Measurements from ENCODE around the gene PRR12.
"Not testable (repeated sequence)": the region's sequence is repeated elsewhere in the genome, so short reads cannot be mapped to it uniquely, and the experiment has no call there.

PRR12 gene

DNA sequence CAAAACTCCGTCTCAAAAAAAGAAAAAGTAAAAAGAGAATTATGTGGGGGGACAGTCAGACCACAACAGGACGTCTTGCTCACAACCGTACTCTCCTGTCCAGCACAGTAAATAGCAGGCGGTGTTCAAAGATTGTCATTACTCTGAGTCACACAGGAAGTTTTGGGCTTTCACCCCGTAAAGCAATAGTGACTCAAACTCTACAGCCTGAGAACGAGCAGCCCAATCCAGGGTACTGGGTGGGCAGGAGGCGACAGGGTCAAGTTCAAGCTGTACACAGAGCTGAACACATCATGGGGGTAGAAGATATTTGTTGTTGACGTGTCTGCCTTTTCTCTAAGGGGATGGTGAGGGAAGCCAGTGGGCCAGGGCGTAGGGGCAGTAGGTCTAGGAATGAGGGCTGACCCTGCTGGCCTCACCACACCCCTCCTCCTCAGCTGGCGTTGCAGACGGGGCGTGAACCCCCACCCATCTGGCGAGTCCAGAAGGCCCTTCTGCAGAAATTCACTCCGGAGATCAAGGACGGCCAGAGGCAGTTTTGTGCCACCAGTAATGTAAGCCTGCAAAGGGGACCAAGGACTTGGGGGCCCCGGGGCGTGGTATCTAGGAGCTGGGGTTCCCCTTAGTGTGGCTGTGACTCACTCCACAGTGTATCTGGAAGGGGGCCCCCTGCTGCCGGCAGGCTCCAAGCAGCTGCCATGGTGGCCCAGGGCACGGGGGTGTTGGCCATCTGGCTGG is 23.3 kb downstream of the PRR12 start:
- Histone ChIP-seq H3K9me3 (ENCODE audit: insufficient read depth, low read depth, low read length) (no peaks in the 10 kb centered on the region), H3K4me1 (ENCODE audit: insufficient read depth, low read length) (no peaks in the 10 kb centered on the region), H3K9ac (ENCODE audit: low read depth, low read length) (no peak overlapping the region), H3K4me3 (ENCODE audit: low read length) (no peak overlapping the region), H3K36me3 (ENCODE audit: insufficient read depth, low read depth, low read length) (peaks cover 87% of the 10 kb centered on the region), H3K27ac (ENCODE audit: low read length) (no peak overlapping the region), H3K27me3 (ENCODE audit: insufficient read depth, low read length) (no peaks in the 10 kb centered on the region)

DNA sequence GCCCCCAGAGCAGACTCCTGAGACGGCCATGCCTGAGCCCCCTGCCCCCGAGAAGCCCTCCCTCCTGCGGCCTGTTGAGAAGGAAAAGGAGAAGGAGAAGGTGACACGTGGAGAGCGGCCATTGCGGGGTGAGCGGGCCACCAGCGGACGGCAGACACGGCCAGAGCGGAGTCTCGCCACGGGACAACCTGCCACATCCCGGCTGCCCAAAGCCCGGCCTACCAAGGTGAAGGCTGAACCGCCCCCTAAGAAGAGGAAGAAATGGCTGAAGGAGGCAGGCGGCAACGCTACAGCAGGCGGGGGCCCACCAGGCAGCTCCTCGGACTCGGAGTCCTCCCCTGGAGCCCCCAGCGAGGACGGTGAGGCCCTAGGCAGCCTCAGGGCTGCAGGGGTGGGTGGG is 24.9 kb downstream of the PRR12 start:
- Histone ChIP-seq H3K9me3 (ENCODE audit: insufficient read depth, low read depth, low read length) (no peaks in the 10 kb centered on the region), H3K9ac (ENCODE audit: low read depth, low read length) (no peak overlapping the region), H3K27me3 (ENCODE audit: insufficient read depth, low read length) (no peaks in the 10 kb centered on the region), H3K27ac (ENCODE audit: low read length) (no peak overlapping the region), H3K4me1 (ENCODE audit: insufficient read depth, low read length) (no peaks in the 10 kb centered on the region), H3K4me3 (ENCODE audit: low read length) (no peak overlapping the region), H3K36me3 (ENCODE audit: insufficient read depth, low read depth, low read length) (peaks cover 90% of the 10 kb centered on the region)

DNA sequence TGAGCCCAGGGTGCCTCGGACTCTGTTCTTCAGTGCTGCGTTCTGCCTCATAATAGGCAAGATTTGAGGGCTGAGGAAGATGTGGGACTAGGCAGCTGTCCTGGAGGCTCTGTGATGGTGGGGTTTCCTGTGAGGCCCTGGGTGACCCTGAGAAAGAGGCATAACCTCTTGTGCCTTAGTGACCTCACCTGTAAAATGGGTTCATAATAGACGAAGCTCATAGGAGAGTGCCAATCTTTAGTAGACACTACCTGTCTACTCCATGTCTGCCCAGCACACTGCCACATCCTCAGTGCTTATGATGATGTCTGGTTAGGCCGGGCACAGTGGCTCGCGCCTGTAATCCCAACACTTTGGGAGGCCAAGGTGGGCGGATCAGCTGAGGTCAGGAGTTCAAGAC is 25.6 kb downstream of the PRR12 start:
- Histone ChIP-seq H3K4me1 (ENCODE audit: insufficient read depth, low read length) (no peaks in the 10 kb centered on the region), H3K27ac (ENCODE audit: low read length) (no peak overlapping the region), H3K27me3 (ENCODE audit: insufficient read depth, low read length) (no peaks in the 10 kb centered on the region), H3K9me3 (ENCODE audit: insufficient read depth, low read depth, low read length) (no peaks in the 10 kb centered on the region), H3K4me3 (ENCODE audit: low read length) (no peak overlapping the region), H3K9ac (ENCODE audit: low read depth, low read length) (no peak overlapping the region), H3K36me3 (ENCODE audit: insufficient read depth, low read depth, low read length) (peaks cover 89% of the 10 kb centered on the region)

DNA sequence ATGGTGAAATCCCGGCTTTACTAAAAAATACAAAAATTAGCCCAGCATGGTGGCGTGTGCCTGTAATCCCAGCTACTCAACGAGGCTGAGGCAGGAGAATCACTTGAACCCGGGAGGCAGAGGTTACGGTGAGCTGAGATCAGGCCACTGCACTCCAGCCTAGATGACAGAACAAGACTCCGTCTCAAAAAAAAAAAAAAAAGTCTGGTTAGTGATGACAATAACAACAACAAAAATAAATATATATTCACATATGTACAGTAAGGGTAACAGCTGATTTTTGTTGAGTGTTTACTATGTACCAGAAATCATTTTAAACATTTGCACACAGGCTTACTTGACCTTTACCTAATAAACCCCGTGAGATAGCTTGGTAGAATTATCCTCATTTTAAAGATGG is 26.0 kb downstream of the PRR12 start:
- H3K36me3 ChIP-seq (ENCODE audit: insufficient read depth, low read depth, low read length), result peaks cover 93% of the 10 kb centered on the region
- H3K9me3 ChIP-seq (ENCODE audit: insufficient read depth, low read depth, low read length), result no peaks in the 10 kb centered on the region
- H3K4me1 ChIP-seq (ENCODE audit: insufficient read depth, low read length), result no peaks in the 10 kb centered on the region
- H3K27me3 ChIP-seq (ENCODE audit: insufficient read depth, low read length), result no peaks in the 10 kb centered on the region
- H3K4me3 ChIP-seq (ENCODE audit: low read length), result no peak overlapping the region
- no peak overlapping the region for H3K9ac ChIP-seq (ENCODE audit: low read depth, low read length)
- no peak overlapping the region for H3K27ac ChIP-seq (ENCODE audit: low read length)

DNA sequence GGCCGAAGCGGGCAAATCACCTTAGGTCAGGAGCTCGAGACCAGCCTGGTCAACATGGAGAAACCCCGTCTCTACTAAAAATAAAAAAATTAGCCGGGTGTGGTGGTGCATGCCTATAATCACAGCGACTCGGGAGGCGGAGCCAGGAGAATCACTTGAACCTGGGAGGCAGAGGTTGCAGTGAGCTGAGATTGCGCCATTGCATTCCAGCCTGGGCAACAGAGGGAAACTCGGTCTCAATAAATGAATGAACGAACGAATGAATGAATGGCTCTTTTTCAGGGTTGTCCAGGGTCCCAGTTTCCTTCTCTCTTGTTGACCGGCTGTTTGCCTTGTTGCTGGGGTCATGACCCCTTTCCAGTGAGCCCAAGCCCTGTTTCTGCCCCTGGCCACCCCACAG is 26.9 kb downstream of the PRR12 start:
- not testable (repeated sequence) for H3K27ac ChIP-seq (ENCODE audit: low read length); H3K9ac ChIP-seq (ENCODE audit: low read depth, low read length); H3K4me3 ChIP-seq (ENCODE audit: low read length); H3K9me3 ChIP-seq (ENCODE audit: insufficient read depth, low read depth, low read length); H3K4me1 ChIP-seq (ENCODE audit: insufficient read depth, low read length); H3K27me3 ChIP-seq (ENCODE audit: insufficient read depth, low read length)
- H3K36me3 ChIP-seq (ENCODE audit: insufficient read depth, low read depth, low read length), result peaks cover 87% of the 10 kb centered on the region

DNA sequence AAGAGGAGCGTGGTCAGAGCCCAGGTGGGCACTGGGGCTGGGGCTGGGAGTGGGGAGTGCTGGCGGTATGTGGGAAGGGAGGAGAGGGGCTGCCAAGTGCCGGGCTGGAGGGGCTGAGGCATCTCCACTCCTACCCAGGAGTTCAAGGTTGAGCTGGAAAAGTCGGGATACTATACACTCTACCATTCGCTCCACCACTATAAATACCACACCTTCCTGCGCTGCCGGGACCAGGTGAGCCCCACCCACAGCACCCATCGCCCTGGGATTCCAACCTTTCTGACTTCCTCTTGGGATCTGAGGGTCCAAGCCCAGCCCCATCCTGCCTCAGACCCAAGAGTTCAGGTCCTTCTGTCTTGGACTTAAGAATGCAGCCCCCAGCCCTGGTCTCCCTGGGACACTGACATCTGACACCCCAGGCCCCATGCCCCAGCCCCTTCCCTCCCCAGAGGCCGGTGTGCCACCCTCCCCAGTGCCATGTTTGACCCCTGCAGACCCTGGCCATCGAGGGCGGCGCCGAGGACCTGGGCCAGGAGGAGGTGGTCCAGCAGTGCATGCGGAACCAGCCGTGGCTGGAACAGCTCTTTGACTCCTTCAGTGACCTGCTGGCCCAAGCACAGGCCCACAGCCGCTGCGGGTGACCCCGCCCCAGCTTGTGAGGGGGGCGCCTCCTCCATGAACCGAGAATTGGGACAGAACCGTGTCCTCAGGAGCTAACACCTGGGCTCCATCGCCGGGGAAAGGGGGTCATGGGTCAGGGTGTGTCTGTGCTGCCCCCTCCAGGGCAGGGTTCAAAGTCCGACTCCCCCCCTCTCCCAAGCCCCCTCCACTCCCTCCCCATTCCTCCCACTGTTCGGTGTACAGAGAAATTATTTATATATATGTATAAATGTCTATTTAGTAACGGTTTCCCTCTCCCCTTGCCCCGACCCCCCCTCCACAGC is 34.3 kb downstream of the PRR12 start:
- Histone ChIP-seq H3K27ac (ENCODE audit: low read length) (no peak overlapping the region), H3K4me1 (ENCODE audit: insufficient read depth, low read length) (no peaks in the 10 kb centered on the region), H3K27me3 (ENCODE audit: insufficient read depth, low read length) (no peaks in the 10 kb centered on the region), H3K9me3 (ENCODE audit: insufficient read depth, low read depth, low read length) (no peaks in the 10 kb centered on the region), H3K4me3 (ENCODE audit: low read length) (no peak overlapping the region), H3K9ac (ENCODE audit: low read depth, low read length) (no peak overlapping the region), H3K36me3 (ENCODE audit: insufficient read depth, low read depth, low read length) (peaks cover 54% of the 10 kb centered on the region)

DNA sequence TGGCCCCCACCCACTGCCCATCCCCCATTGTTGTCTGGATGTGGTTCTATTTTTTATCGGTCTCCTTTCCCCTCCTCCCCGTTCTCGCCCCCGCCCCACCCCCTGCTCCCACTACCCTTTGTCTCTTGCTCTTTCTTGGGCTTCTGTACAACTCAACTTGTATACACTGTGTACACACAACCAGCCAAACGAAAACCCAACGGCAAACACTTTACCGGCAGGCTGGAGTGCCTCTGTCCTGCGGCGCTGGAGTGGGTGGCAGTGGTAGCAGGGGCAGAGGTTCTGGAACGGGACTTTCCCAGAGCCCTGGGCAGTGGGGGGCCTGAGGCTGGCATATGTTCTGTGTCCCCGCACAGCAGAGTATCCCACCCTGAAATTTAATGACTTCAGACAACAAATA is 35.2 kb downstream of the PRR12 start:
- no peak overlapping the region for H3K9ac ChIP-seq (ENCODE audit: low read depth, low read length)
- no peak overlapping the region for H3K4me3 ChIP-seq (ENCODE audit: low read length)
- H3K9me3 ChIP-seq (ENCODE audit: insufficient read depth, low read depth, low read length), result no peaks in the 10 kb centered on the region
- H3K27ac ChIP-seq (ENCODE audit: low read length), result no peak overlapping the region
- H3K27me3 ChIP-seq (ENCODE audit: insufficient read depth, low read length), result no peaks in the 10 kb centered on the region
- peaks cover 49% of the 10 kb centered on the region for H3K36me3 ChIP-seq (ENCODE audit: insufficient read depth, low read depth, low read length)
- H3K4me1 ChIP-seq (ENCODE audit: insufficient read depth, low read length), result no peaks in the 10 kb centered on the region

DNA sequence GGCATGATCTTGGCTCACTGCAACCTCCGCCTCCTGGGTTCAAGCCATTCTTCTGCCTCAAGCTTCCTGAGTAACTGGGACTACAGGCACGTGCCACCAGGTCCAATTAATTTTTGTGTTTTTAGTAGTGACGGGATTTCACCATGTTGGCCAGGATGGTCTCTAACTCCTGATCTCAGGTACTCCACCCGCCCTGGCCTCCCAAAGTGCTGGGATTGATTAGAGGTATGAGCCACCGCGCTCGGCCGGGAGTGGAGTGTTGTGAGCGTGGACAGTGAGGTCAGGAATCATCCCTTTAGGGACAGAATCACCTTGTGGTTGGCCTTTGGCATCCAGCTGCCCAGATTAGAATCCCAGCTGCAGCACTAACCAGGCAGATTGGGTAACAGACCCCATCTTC is 38.7 kb downstream of the PRR12 start:
- Histone ChIP-seq H3K9me3 (ENCODE audit: insufficient read depth, low read depth, low read length) (no peaks in the 10 kb centered on the region), H3K36me3 (ENCODE audit: insufficient read depth, low read depth, low read length) (peaks cover 28% of the 10 kb centered on the region), H3K27me3 (ENCODE audit: insufficient read depth, low read length) (no peaks in the 10 kb centered on the region), H3K27ac (ENCODE audit: low read length) (no peak overlapping the region), H3K4me1 (ENCODE audit: insufficient read depth, low read length) (no peaks in the 10 kb centered on the region), H3K4me3 (ENCODE audit: low read length) (no peak overlapping the region), H3K9ac (ENCODE audit: low read depth, low read length) (no peak overlapping the region)

DNA sequence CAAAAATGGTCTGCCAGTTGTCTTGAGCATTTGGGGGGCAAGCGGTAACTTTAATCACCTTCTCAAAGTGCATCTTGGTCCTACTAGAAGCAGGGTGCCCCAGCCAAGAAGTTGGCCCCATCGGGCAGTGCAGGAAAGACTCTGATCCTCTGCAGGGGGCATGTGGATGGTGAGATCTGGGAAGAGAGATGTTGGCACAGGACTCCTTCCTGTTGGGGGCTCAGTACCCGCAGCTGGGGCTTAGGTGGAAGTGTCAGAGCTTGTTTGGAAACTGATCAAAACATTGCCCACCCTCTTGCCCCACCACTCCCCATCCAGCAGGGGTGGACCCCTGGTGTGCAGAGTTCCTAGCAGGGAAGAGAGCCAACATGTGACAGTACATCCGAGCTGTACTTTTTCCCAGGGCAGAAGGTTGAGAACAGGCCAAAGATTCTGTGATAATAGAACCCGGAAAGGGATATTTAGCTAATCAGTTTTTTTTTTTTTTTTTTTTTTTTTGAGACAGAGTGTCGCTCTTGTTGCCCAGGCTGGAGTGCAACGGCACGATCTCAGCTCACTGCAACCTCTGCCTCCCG is 40.1 kb downstream of the PRR12 start:
- no peak overlapping the region for H3K27ac ChIP-seq (ENCODE audit: low read length)
- H3K9ac ChIP-seq (ENCODE audit: low read depth, low read length), result no peak overlapping the region
- H3K27me3 ChIP-seq (ENCODE audit: insufficient read depth, low read length), result no peaks in the 10 kb centered on the region
- no peaks in the 10 kb centered on the region for H3K4me1 ChIP-seq (ENCODE audit: insufficient read depth, low read length)
- no peak overlapping the region for H3K4me3 ChIP-seq (ENCODE audit: low read length)
- H3K9me3 ChIP-seq (ENCODE audit: insufficient read depth, low read depth, low read length), result no peaks in the 10 kb centered on the region
- H3K36me3 ChIP-seq (ENCODE audit: insufficient read depth, low read depth, low read length), result peaks cover 19% of the 10 kb centered on the region

DNA sequence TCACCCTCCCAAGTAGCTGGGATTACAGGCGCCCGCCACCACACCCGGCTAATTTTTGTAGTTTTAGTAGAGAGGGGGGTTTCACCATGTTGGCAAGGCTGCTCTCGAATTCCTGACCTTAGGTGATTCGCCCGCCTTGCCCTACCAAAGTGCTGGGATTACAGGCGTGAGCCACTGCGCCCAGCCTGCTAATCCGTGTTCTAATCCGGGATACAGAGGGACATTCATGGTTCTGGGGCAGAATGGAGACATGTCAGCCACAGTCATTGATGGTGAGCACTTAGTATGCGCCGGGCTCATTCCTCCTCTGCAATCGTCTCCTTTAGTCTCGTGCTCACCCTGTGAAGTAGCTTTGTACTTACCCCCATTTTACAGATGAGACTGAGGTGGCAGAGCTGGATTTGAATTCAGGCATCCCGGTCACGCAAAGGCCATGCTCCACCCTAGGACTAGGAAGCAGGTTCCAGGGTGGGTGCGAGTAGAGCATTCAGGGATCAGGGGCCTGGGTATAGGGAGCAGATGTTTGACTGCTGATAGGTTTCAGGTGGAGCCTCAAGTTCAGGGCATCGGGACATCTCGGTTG is 40.7 kb downstream of the PRR12 start:
- Histone ChIP-seq H3K27ac (ENCODE audit: low read length) (no peak overlapping the region), H3K36me3 (ENCODE audit: insufficient read depth, low read depth, low read length) (peaks cover 14% of the 10 kb centered on the region)

DNA sequence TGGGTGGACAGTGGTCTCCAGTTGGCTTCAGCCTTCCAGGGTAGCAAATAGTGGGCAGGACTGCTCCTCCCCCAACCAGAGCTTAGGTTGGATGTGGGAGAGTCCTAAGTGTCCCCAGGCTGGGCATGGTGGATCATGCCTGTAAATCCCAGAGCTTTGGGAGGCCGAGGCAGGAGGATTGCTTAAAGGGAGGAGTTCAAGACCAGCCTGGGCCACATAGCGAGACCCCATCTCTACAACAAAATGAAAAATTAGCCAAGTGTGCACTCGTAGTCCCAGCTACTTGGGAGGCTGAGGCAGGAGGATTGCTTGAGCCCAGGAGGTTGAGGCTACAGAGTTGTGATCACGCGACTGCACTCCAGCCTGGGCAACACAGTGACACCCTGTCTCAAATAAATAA is 41.6 kb downstream of the PRR12 start:
- no peak overlapping the region for H3K27ac ChIP-seq (ENCODE audit: low read length)
- H3K9me3 ChIP-seq (ENCODE audit: insufficient read depth, low read depth, low read length), result no peaks in the 10 kb centered on the region
- H3K27me3 ChIP-seq (ENCODE audit: insufficient read depth, low read length), result no peaks in the 10 kb centered on the region
- no peaks in the 10 kb centered on the region for H3K4me1 ChIP-seq (ENCODE audit: insufficient read depth, low read length)
- H3K4me3 ChIP-seq (ENCODE audit: low read length), result no peak overlapping the region
- no peak overlapping the region for H3K9ac ChIP-seq (ENCODE audit: low read depth, low read length)
- peaks cover 5% of the 10 kb centered on the region; the same call in 1 of the 2 replicates for H3K36me3 ChIP-seq (ENCODE audit: insufficient read depth, low read depth, low read length)

More for the DNA sequence above, 40.7 kb downstream of the PRR12 start:
- Histone ChIP-seq H3K4me1 (ENCODE audit: insufficient read depth, low read length) (no peaks in the 10 kb centered on the region), H3K4me3 (ENCODE audit: low read length) (no peak overlapping the region), H3K27me3 (ENCODE audit: insufficient read depth, low read length) (no peaks in the 10 kb centered on the region), H3K9ac (ENCODE audit: low read depth, low read length) (no peak overlapping the region), H3K9me3 (ENCODE audit: insufficient read depth, low read depth, low read length) (no peaks in the 10 kb centered on the region)

Measured in iPS-20b (cell line).